ENCODE measurements around the gene NEUROG2.

- TF ChIP-seq CTCF (IDR thresholded peaks at IDR 0.05 in 4 of 5, conservative IDR thresholded peaks at IDR 0.05 in 1 of 5) (no peak), POLR2A (IDR thresholded peaks at IDR 0.05) (no peak)
These were observed 42.0 kb downstream of the NEUROG2 start for GRCh38 chr4:112473985-112474384.

Measured in gastrocnemius medialis (tissue), 4 donors.